GM23338 (cell line): ENCODE measurements around the gene TXNRD1. TPM values are rescaled to one million over a fixed set of nuclear protein-coding genes. Genes with fewer than 3 reads are reported as not detected.

ENCODE experiments used
- ATAC-seq: fragments of 200-7000 bp; cut with Tn5 transposase; 3 replicates; pipeline ENCODE4 v1.9.1; 2020
- DNase-seq: peaks from one replicate; pipeline ENCODE4 v3.0.0-alpha.2; 2015; ENCODE audit warnings: low spot score
- H2AFZ ChIP-seq: fragments of 200-600 bp; sonication (generic); 2 replicates; pipeline ENCODE4 v1.8.0; 2016; ENCODE audit warnings: antibody characterized with exemption, mild to moderate bottlenecking, moderate library complexity
- H3F3A ChIP-seq: fragments of 200-600 bp; sonication (generic); replicated peaks from 2 replicates; pipeline ENCODE4 v1.8.0; 2017; ENCODE audit warnings: antibody characterized with exemption, mixed run types, low read depth
- H3K27ac ChIP-seq: fragments of 200-600 bp; sonication (generic); 2 replicates; pipeline ENCODE4 v1.6.1; 2016; ENCODE audit warnings: low read depth
- H3K27me3 ChIP-seq: fragments of 200-600 bp; sonication (generic); 2 replicates; pipeline ENCODE4 v1.8.0; 2016; ENCODE audit warnings: mild to moderate bottlenecking, mixed run types, moderate library complexity; ENCODE audit not compliant: insufficient read depth
- H3K36me3 ChIP-seq: fragments of 200-600 bp; sonication (generic); 2 replicates; pipeline ENCODE4 v1.8.0; 2016; ENCODE audit warnings: mild to moderate bottlenecking; ENCODE audit not compliant: insufficient read depth
- H3K4me1 ChIP-seq: fragments of 200-600 bp; sonication (generic); 2 replicates; pipeline ENCODE4 v1.8.0; 2016; ENCODE audit warnings: mild to moderate bottlenecking, moderate library complexity; ENCODE audit not compliant: insufficient read depth
- H3K4me2 ChIP-seq: fragments of 200-600 bp; sonication (generic); 2 replicates; pipeline ENCODE4 v1.7.1; 2017; ENCODE audit warnings: mixed run types
- H3K4me3 ChIP-seq: fragments of 200-600 bp; sonication (generic); 2 replicates; pipeline ENCODE4 v1.6.1; 2016; ENCODE audit warnings: mixed run types
- H3K79me2 ChIP-seq: fragments of 200-600 bp; sonication (generic); replicated peaks from 2 replicates; pipeline ENCODE4 v1.8.0; 2017; ENCODE audit warnings: mild to moderate bottlenecking; ENCODE audit not compliant: insufficient read depth
- H3K9me2 ChIP-seq: fragments of 200-600 bp; sonication (generic); 2 replicates; pipeline ENCODE4 v1.8.0; 2017; ENCODE audit not compliant: insufficient read depth
- H4K20me1 ChIP-seq: fragments of 200-600 bp; sonication (generic); replicated peaks from 2 replicates; pipeline ENCODE4 v1.8.0; 2017; ENCODE audit warnings: mild to moderate bottlenecking; ENCODE audit not compliant: insufficient read depth
- H3K27ac Mint-ChIP-seq: 2 replicates; pipeline ENCODE4 v1.8.0; 2020; ENCODE audit warnings: inconsistent platforms, mild to moderate bottlenecking, moderate library complexity, mixed read lengths
- H3K27me3 Mint-ChIP-seq: 3 replicates; pipeline ENCODE4 v1.8.0; 2022; ENCODE audit warnings: low read depth, mild to moderate bottlenecking, moderate library complexity, mixed read lengths, inconsistent platforms; ENCODE audit not compliant: insufficient read depth, poor library complexity
- H3K36me3 Mint-ChIP-seq: 3 replicates; pipeline ENCODE4 v1.8.0; 2021; ENCODE audit warnings: low read depth, mild to moderate bottlenecking, inconsistent platforms, moderate library complexity, mixed read lengths
- H3K4me1 Mint-ChIP-seq: 3 replicates; pipeline ENCODE4 v1.8.0; 2020; ENCODE audit warnings: mild to moderate bottlenecking, inconsistent platforms, mixed read lengths
- H3K4me3 Mint-ChIP-seq: 3 replicates; pipeline ENCODE4 v1.8.0; 2021; ENCODE audit warnings: moderate library complexity, mild to moderate bottlenecking, inconsistent platforms, mixed read lengths
- H3K9me3 Mint-ChIP-seq: 3 replicates; pipeline ENCODE4 v1.8.0; 2020; ENCODE audit warnings: moderate library complexity, mild to moderate bottlenecking, inconsistent platforms, mixed read lengths
- CREB1 ChIP-seq: fragments of 250-450 bp; sonication (Bioruptor Pico); IDR thresholded peaks from 2 replicates; pipeline ENCODE4 v1.5.0; 2020; ENCODE audit warnings: low read depth, mild to moderate bottlenecking, moderate library complexity
- ETS1 ChIP-seq: IDR thresholded peaks from 2 replicates; pipeline ENCODE4 v1.6.1; 2016; ENCODE audit warnings: antibody characterized with exemption
- EZH2 ChIP-seq: fragments of 200-600 bp; sonication (generic); IDR thresholded peaks from one replicate; pipeline ENCODE4 v1.8.0; 2017; ENCODE audit warnings: antibody characterized with exemption, mild to moderate bottlenecking, low read depth; ENCODE audit not compliant: unreplicated experiment
- EZH2phosphoT487 ChIP-seq: fragments of 200-600 bp; sonication (generic); IDR thresholded peaks from one replicate; pipeline ENCODE4 v1.8.1; 2018; ENCODE audit warnings: antibody characterized with exemption; ENCODE audit not compliant: unreplicated experiment
- JUNB ChIP-seq: IDR thresholded peaks from one replicate; pipeline ENCODE4 v1.6.1; 2016; ENCODE audit warnings: antibody characterized with exemption; ENCODE audit not compliant: unreplicated experiment
- NANOG ChIP-seq: IDR thresholded peaks from 2 replicates; pipeline ENCODE4 v1.6.1; 2016; ENCODE audit warnings: antibody characterized with exemption, borderline replicate concordance
- POLR2AphosphoS5 ChIP-seq: IDR thresholded peaks from 2 replicates; pipeline ENCODE4 v1.6.1; 2016; ENCODE audit warnings: antibody characterized with exemption, low read depth
- REST ChIP-seq: IDR thresholded peaks from one replicate; pipeline ENCODE4 v1.6.1; 2018; ENCODE audit warnings: antibody characterized with exemption; ENCODE audit not compliant: unreplicated experiment
- STAT1 ChIP-seq: IDR thresholded peaks from one replicate; pipeline ENCODE4 v1.6.1; 2016; ENCODE audit warnings: antibody characterized with exemption; ENCODE audit not compliant: unreplicated experiment
- ZNF114 ChIP-seq: fragments of 250-450 bp; sonication (Bioruptor Pico); IDR thresholded peaks from 2 replicates; pipeline ENCODE4 v1.5.0; 2020; ENCODE audit warnings: mild to moderate bottlenecking, moderate library complexity
- ZNF331 ChIP-seq: fragments of 250-450 bp; sonication (Bioruptor Pico); IDR thresholded peaks from 2 replicates; pipeline ENCODE4 v1.5.0; 2020; ENCODE audit warnings: low read depth, mild to moderate bottlenecking, moderate library complexity
- ZNF462 ChIP-seq: fragments of 250-450 bp; sonication (Bioruptor Pico); IDR thresholded peaks from 2 replicates; pipeline ENCODE4 v1.5.0; 2020; ENCODE audit warnings: mild to moderate bottlenecking, moderate library complexity
- polyA plus RNA-seq: library from polyadenylated mRNA; unstranded; fragments of >200 nt; fragmentation: Nextera tagmentation; extraction: Ambion mirVana; gene quantifications from 2 replicates; pipeline ENCODE4 v1.2.1, GENCODE V29; 2016
- total RNA-seq: library from RNA; depleted of rRNA; stranded (reverse); fragments of >200 nt; shearing (Covaris generic); gene quantifications from 2 replicates; pipeline ENCODE4 v1.2.3, GENCODE V29; 2014
- TF ChIP-seq, protein P1 (sequence below), 2 experiments: fragments of 200-600 bp in 1 of 2; sonication (generic) in 1 of 2; conservative IDR thresholded peaks; 2 replicates each; pipeline versions ENCODE4 v1.5.1 to v1.6.1; 2016 to 2017; ENCODE audit warnings: antibody characterized with exemption in 2 of 2, low read depth in 2 of 2, mild to moderate bottlenecking in 2 of 2, moderate library complexity in 1 of 2

Gene TXNRD1
- total and polyA plus RNA-seq, 2 experiments from 2014 or later, result 115 to 127 TPM

GRCh38 chr12:104218935-104219334, 3.4 kb downstream of the TXNRD1 start:
- Mint-ChIP-seq H3K27me3 (peaks cover 18% of the 10 kb centered on the region), H3K4me3 (no peak overlapping the region)
- no peak overlapping the region for H2AFZ ChIP-seq

More at GRCh38 chr12:104218935-104219334, 3.4 kb downstream of the TXNRD1 start:
- no peaks in the 10 kb centered on the region; the same call in 2 of the 3 replicates for H3K36me3 Mint-ChIP-seq
- no peaks in the 10 kb centered on the region for H3F3A ChIP-seq
- no peak overlapping the region for H3K4me2 ChIP-seq
- H4K20me1 ChIP-seq, result no peaks in the 10 kb centered on the region
- TF ChIP-seq CREB1 (no peak), EZH2 (no peak), STAT1 (no peak), ZNF331 (CRISPR knock-in tag) (no peak), JUNB (no peak), REST (no peak), ZNF462 (CRISPR knock-in tag) (no peak), POLR2AphosphoS5 (no peak), ZNF114 (CRISPR knock-in tag) (no peak), EZH2phosphoT487 (no peak), ETS1 (no peak), NANOG (no peak)
- TF ChIP-seq, protein P1, sequence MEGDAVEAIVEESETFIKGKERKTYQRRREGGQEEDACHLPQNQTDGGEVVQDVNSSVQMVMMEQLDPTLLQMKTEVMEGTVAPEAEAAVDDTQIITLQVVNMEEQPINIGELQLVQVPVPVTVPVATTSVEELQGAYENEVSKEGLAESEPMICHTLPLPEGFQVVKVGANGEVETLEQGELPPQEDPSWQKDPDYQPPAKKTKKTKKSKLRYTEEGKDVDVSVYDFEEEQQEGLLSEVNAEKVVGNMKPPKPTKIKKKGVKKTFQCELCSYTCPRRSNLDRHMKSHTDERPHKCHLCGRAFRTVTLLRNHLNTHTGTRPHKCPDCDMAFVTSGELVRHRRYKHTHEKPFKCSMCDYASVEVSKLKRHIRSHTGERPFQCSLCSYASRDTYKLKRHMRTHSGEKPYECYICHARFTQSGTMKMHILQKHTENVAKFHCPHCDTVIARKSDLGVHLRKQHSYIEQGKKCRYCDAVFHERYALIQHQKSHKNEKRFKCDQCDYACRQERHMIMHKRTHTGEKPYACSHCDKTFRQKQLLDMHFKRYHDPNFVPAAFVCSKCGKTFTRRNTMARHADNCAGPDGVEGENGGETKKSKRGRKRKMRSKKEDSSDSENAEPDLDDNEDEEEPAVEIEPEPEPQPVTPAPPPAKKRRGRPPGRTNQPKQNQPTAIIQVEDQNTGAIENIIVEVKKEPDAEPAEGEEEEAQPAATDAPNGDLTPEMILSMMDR (conservative IDR thresholded peaks at IDR 0.05; ENCODE audit: low read depth in 2 of 2), result no peak
- no peaks in the 10 kb centered on the region for H3K9me3 Mint-ChIP-seq
- ATAC-seq (no peak), DNase-seq (no peak)
- no peaks in the 10 kb centered on the region for H3K36me3 ChIP-seq
- H3K4me1 ChIP-seq, result peaks cover 5% of the 10 kb centered on the region; the same call in 1 of the 2 replicates
- no peak overlapping the region for H3K27ac ChIP-seq
- H3K4me3 ChIP-seq, result no peak overlapping the region
- H3K27ac Mint-ChIP-seq, result no peak overlapping the region
- no peaks in the 10 kb centered on the region for H3K4me1 Mint-ChIP-seq
- peaks cover 17% of the 10 kb centered on the region for H3K27me3 ChIP-seq
- H3K9me2 ChIP-seq, result no peaks in the 10 kb centered on the region
- H3K79me2 ChIP-seq, result no peaks in the 10 kb centered on the region
